Measurements from ENCODE around the gene TGM3.

- TF ChIP-seq CTCF (conservative IDR thresholded peaks at IDR 0.05) (no peak), ZFX (IDR thresholded peaks at IDR 0.05) (no peak)
Measured at GRCh38 chr20:2333821-2334220, 38.0 kb downstream of the TGM3 start.

Measured in C4-2B (cell line).